Hematopoietic multipotent progenitor cell treated with erythropoietin and hydrocortisone succinate and interleukin-3 and kit ligand, for 15 days (in vitro differentiated cells): ENCODE results near the gene SLC9A5.

Source experiments
- DNase-seq: peaks from one replicate; pipeline ENCODE4 v3.0.0-alpha.2; 2015; ENCODE audit warnings: low spot score

The SLC9A5 gene, protein sequence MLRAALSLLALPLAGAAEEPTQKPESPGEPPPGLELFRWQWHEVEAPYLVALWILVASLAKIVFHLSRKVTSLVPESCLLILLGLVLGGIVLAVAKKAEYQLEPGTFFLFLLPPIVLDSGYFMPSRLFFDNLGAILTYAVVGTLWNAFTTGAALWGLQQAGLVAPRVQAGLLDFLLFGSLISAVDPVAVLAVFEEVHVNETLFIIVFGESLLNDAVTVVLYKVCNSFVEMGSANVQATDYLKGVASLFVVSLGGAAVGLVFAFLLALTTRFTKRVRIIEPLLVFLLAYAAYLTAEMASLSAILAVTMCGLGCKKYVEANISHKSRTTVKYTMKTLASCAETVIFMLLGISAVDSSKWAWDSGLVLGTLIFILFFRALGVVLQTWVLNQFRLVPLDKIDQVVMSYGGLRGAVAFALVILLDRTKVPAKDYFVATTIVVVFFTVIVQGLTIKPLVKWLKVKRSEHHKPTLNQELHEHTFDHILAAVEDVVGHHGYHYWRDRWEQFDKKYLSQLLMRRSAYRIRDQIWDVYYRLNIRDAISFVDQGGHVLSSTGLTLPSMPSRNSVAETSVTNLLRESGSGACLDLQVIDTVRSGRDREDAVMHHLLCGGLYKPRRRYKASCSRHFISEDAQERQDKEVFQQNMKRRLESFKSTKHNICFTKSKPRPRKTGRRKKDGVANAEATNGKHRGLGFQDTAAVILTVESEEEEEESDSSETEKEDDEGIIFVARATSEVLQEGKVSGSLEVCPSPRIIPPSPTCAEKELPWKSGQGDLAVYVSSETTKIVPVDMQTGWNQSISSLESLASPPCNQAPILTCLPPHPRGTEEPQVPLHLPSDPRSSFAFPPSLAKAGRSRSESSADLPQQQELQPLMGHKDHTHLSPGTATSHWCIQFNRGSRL

DNA sequence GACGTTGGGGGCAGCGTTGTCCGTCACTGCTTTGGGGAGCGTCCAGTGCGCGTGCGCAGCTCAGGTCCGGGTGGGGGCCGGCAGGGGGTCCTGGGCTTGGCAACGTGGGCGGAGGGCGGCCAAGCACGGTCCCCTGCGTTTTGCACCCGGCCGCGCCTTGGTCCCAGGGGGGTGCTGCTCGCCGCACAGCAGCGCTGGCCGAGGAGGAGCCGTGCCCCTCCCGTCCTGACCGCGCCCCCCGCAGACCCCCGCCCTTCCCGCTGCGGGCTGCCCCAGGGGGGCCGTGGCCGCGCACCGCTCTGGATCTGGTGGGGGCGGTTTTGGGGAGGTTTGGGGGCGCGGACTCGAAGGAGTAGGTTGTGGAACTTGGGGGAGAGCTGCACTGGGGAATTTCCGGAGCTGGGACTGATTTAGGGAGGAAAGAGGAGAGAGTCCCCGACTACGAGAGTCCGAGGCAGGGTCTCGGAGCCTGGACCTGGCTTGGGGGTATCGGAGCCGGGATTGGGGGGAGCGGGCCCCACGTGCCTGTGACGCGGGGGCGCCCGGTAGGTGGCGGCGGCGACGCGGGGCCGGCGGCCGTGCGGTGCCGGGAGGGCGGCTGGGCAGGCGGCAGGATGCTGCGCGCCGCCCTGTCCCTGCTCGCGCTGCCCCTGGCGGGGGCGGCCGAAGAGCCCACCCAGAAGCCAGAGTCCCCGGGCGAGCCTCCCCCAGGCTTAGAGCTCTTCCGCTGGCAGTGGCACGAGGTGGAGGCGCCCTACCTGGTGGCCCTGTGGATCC, at the start of gene SLC9A5:
TSS of gene SLC9A5 (plus strand) at position 579 of the 777 bp plus-strand sequence. CDS start at position 615, 36 bp downstream.
- DNase-seq = no peak

DNA sequence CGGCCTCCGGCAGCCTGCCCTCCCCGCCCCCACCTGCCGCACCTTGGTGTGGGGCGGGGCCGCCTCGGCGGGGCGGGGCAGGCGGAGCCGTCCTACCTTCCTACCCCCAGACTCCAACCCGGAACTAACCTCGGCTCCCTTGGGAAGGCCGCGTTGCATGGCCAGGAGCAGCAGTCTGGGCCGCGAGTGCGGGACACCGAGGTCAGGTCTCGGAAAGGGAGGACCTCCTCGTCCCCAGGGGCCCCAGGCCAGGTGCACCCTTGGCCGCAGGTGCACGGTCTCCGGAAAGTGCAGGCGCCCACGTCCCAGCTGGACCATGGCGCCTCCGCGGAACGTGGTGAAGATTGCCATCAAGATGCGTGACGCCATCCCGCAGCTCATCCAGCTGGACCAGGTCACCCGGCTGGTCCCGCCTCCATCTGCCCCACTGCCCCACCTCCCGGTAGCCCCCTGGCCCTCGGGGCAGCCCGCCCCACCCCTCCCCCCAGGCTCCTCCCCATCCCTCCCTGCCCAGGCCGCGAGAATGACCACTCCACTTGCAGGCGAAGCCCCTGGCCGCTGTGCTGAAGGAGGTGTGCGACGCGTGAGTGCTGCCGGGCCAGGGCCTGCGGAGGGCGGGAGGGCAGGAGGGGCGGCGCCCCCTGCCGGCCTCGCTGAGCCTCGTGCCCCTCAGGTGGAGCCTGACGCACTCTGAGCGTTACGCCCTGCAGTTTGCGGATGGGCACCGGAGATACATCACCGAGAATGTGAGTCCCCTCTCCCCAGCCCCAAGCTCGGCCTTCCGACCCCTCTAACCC, 49.6 kb upstream of the SLC9A5 start, which contains the start of gene ELMO3:
TSS of gene ELMO3 (plus strand) at position 121 of the 797 bp plus-strand sequence. CDS start at position 317, 196 bp downstream.
- DNase-seq = no peak

DNA sequence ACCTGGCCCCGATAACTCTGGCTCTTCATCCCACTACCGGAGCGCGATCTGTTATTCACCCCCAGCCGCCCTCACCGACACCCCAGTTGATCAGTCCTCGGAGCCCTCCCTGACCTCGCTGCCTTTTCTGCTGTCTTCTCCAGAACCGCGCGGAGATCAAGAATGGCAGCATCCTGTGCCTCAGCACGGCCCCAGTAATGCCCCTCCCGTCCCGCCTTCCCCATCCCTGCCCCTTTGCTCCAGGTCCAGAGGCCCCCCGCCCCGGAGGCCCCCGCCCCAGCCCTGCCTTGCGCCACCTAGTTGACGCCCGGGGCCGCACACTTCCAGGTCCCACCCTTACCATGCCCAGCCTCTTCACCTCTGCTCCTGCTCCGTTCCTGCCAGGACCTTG, 49.0 kb upstream of the SLC9A5 start:
- no peak for DNase-seq

DNA sequence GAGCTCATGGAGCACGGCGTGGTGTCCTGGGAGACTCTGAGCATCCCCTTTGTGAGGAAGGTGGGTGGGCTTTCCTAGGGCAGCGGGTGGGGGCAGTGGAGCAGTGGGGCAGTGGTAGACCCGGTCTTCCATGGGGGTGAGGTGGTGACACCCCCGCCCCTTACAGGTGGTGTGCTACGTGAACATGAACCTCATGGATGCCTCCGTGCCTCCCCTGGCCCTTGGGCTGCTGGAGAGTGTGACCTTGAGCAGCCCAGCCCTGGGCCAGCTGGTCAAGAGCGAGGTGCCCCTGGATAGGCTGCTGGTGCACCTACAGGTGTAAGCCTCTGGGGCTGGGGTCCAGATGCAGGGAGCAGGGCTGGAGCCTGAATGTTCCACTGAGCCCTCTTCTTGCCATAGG, 48.3 kb upstream of the SLC9A5 start:
- DNase-seq = no peak

DNA sequence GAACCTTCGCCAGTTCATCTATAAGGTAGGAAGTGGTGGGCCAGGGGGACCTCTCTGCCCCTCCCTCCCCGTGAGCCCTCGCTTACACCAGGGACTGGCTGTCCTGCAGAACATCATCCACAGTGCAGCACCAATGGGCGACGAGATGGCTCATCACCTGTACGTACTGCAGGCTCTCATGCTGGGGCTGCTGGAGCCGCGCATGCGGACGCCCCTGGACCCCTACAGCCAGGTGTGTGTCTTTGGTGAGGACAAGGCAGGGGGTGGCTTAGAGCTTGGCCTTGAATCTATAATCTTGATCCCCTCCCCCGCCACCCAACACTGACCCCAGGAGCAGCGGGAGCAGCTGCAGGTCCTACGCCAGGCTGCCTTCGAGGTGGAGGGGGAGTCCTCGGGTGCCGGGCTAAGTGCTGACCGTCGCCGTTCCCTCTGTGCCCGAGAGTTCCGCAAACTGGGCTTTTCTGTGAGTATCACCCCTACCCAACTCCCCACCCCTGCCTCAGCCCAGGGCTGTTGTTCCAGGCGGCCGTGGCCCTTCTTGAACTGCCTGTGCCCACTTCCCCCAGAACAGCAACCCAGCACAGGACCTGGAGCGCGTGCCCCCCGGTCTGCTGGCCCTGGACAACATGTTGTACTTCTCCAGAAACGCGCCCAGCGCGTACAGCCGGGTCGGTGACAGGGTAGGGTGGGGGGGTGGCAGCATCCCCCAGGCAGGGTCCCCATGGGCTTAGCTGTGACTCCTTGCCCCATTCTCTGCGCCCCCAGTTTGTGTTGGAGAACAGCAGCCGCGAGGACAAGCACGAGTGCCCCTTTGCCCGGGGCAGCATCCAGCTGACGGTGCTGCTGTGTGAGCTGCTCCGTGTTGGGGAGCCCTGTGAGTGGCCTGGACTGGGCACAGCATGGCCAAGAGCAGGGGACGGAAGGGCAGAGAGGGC, 47.1 kb upstream of the SLC9A5 start:
- DNase-seq = no peak

DNA sequence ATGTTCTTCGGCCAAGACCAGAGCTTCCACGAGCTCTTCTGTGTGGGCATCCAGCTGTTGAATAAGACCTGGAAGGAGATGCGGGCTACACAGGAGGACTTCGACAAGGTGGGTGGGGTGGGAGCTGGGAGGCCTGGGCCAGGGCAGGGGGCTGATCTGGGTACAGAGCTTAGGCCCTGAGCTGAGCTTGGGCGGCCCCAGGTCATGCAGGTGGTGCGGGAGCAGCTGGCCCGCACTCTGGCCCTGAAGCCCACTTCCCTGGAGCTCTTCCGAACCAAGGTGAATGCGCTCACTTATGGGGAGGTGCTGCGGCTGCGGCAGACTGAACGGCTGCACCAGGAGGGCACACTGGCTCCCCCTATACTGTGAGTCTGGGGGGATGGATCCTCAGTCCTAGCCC, 46.4 kb upstream of the SLC9A5 start:
- no peak for DNase-seq

DNA sequence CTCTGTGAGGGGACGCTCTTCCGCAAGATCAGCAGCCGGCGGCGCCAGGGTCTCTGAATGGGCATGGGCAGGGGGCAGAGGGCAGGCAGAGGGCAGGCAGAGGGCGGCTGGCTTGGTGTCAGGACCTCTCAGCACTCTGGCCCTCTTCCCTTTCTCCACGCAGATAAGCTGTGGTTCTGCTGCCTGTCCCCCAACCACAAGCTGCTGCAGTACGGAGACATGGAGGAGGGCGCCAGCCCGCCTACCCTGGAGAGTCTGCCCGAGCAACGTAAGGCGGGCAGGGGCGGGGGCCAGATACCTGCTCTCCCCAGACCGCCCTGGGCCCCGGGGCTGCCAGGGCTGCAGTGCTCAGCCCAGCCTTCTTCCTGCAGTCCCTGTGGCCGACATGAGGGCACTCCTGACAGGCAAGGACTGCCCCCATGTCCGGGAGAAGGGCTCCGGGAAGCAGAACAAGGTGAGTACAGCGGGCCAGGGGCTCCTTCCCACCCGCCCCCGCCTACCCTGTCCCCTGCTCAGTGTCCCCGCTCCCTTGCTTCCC, 45.8 kb upstream of the SLC9A5 start:
- DNase-seq = no peak

DNA sequence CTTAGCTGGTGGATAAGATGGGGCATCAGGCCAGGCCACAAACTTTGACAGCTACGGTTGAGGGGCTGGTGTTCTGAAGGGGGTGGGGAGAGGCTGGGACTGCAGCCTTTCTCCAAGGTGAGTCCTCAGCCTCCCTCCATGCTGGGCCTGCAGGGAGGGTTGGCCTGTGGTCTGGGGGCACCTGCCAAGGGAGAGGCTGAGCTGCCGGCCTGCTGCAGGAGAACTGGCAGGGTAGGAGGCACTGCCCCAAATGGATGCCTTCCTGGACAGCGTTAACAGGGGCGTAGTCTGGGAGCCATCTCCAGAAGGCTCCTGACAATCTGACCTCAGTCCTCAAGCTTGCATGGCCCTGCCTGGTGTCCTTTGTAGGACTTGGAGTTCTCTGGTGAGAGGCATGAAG, 44.7 kb upstream of the SLC9A5 start:
- no peak for DNase-seq

DNA sequence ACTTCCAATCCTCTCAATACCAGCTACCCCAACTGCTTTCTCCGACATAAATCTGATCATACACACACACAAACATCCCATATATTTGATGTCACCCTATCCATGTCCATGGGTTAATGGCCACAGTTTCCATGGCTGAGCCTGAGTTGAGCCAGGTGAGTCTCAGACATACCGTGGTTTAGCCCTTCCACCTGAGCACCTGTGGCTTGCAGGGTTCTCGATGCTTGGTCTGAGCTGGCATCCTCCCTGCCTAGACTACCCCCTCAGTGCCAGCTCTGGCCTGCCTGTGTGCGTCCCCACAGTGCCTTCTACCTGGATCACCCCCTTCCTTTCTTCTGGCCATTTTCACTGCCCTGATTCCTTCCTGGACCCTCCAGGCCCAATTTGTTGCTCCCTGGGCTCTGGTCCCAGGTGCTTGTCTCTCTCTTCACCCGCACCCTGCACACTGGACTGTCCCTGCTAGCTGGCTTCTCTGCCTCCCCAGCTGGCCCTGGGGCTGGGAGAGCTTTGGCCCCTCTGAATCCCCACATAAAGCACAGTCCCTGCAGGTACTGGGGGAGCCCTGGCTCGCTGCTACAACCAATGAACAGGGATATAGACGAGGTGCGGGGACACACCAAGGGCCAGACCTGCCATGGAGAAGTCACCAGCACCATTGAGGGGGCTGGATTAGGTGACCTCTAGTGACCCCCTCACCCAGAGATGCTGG, 42.5 kb upstream of the SLC9A5 start:
- DNase-seq = no peak

DNA sequence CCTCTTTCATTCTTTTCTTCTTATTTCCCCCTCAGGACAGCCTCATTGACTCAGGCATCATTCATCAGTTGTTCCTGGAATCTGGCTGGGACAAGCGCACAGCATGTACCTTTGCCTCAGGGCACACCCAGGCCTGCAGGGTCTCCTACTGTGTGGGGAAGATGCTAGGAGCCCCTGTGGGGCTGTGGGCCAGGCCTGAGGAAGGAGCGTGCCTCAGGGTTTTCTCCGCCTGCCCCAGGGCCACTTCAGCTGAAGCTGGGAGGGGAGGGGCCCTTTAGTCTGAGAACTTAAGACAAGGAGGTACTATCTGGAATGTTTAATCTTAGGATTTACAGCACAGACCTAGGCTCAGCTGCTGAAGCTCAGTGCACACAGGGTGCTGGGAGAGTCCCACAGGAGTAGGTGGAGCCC, 41.9 kb upstream of the SLC9A5 start:
- DNase-seq = no peak

DNA sequence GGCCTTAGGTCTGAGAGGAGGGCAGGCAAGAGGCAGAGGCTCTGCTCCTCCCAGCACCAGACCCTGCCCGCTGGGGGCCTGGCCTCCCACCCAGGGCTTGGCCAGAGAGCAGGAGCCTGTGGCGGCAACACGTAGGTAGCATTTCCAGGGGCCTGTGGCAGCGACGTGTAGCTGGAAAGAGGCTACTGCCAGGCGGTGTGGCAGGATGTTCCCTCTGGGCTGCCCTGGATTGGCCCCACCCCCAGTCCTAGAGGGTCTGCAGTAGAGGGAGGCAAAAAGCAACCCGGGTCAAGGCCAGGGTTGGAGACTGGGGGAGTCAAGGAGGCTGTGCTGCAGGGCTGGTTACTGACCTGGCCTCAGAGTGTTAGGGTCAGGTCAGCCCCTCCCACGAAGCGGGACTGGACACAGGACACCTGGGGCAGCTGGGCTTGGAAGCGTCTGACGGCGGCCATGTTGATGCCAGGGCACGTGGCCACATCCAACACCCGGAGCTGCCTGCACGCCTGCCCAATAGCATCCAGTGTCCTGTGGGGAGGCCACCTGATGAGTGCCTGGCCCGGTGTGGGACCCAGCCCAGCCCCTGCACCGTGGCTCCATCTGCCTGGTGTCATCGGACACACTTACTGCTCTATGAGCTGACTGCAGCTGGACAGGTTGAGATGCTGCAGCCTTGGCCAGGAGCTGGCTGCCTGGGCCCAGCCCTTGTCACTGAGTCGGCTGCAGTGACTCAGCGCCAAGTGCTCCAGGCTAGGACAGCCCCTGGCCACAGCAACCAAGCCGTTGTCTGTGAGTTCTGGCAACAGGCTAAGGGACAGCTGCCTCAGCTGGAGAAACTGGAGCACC, 41.3 kb upstream of the SLC9A5 start:
- DNase-seq = peak; percentile 63

DNA sequence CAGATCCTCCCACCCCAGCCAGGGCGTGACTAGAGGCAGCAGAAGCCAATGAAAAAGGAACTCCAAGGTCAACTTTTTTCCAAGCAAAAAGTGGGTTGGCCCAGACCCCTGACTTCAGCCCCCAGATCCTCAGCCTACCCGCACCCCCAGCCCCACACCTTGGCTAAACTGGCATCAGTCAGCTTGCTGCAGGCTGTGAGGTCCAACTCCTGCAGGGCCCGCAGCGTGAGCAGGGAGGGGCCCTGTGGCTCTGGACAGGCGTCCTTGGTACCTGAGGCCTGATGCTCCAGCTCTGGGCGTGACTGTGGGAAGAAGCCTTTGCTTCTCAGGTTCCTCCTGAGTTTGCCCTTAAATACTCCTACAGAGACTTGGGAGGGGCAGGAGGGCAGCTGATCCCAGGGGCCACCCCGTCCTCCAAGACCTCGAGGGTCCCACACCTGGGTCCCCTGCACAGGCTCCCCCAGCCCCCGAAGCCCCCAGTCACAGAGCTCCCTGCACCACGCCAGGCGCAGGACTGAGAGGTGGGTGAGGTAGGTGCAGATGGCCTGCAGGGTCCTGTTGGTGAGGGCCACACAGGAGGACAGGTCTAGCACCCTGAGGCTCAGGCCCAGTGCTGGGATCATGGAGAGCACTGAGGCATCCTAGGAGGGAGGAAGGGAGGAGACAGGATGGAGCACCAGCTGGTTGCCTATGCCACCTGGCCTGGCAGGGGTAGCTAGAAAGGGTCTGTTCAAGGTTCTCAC, 40.5 kb upstream of the SLC9A5 start:
- no peak for DNase-seq

DNA sequence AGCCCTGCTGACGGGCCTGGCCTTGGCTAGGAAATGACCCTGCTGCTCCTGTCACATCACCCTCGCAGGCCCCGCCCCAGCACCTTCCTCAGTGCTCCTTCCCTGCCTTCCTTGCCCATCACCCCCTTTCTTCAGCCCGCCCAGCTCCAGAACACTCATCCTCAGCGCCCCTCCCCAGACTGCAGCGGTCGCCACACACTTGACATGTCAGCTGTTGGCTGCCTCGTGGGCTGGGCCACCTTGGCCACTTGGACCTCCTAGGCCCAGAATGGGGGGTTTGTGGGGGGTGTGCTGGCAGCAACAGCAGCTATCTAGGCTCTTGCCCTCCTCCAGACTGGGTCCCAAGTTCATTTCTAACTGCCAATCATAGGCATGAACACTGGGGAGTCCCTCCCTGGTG, 39.2 kb upstream of the SLC9A5 start:
- no peak for DNase-seq

DNA sequence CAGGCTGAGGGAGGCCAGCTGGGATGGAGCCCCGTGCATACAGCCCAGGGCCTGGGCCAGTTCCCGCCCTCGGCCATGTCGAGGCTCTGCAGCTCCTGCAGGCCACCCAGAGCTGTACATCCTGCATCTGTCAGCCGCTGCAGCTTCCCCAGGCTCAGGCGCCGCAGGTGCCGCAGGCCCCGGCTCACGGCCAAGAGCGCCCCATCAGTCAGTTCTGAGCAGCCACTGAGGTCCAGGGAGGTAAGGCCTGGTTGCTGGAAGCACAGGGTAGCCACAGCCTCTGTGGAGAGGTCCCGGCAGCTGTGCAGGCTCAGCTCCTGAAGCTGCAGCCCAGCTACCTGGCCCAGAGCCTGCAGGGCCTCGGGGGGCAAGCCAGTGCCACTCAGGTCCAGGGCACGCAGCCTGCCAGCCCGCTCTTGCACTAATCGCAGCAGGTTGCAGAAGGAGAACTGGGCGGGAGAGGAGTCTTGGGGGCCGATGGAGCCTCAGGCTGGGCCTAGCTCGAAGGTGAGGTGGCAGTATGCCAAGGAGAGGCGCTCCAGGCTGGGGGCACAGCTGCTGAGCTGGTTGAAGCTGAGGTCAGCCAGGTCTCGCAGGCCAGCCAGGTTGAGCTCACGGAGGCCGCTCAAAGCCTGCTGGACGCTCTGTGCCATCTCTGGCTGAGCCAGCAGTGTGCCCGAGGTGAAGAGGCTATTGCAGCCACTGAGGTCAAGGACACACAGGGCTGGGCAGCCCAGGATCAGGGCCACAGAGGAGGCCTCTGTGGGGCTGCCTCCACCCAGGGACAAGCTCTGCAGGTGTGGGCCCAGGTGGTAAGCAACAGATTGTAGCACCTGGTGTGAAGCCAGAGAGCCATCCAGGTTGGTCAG, 38.5 kb upstream of the SLC9A5 start:
- DNase-seq = no peak

DNA sequence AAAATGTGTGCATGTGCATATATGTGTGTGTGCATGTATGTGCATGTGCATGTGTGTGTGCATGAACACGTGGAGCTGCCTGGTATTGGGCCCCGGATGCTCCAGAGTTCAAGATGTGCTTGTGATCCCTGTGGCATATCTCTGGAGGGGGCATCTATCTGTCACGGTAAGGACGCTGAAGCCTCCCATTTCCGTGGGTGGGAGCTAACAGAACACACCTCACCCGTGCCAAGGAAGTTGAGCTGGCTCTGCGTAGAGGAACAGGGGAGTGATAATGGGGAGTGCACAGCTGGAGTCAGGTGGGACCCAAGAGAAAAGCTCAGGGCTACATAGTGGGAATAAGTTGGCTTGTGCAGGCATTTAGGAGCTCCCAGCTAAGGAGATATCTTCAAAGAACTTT, 37.1 kb upstream of the SLC9A5 start:
- DNase-seq = no peak

DNA sequence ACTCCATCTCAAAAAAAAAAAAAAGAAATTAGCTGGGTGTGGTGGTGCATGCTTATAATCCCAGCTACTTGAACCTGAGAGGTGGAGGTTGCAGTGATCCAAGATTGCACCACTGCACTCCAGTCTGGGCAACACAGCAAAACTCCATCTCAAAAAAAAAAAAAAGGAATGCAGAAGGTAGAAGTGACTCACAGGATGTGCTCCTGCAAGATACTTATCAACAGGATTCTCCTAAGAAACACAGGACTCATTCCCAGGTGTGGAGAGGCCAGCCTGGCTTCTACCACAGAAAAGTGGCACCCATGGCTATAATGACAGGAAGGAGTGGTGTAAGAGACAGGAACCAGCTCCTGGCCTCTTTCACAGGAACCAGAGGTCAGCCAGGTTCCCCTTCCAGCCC, 36.0 kb upstream of the SLC9A5 start:
- no peak for DNase-seq
